Upper lobe of left lung (tissue), 6 donors: Measurements from ENCODE around the gene SH3TC2. TPM values are rescaled to one million over a fixed set of nuclear protein-coding genes. Genes with fewer than 3 reads are reported as not detected.
"Not testable (repeated sequence)": the region's sequence is repeated elsewhere in the genome, so short reads cannot be mapped to it uniquely, and the experiment has no call there.

Experiments used
- ATAC-seq, 2 donors: fragments of 200-7000 bp; cut with Tn5 transposase; one replicate each; pipeline ENCODE4 v1.9.1; 2022; ENCODE audit warnings: mild to moderate bottlenecking in 2 of 2, moderate library complexity in 2 of 2; ENCODE audit not compliant: low FRiP score in 2 of 2
- DNase-seq, 2 donors: peaks; one replicate each; pipeline ENCODE4 v3.0.0-alpha.2; 2019 to 2020
- H3K27ac ChIP-seq, 4 donors: fragments of 200-600 bp; sonication (generic); one replicate each; pipeline ENCODE4 v1.5.1; 2016 to 2019
- H3K27me3 ChIP-seq, 4 donors: fragments of 200-600 bp; sonication (generic); one replicate each; pipeline ENCODE4 v1.5.1; 2017 to 2019
- H3K36me3 ChIP-seq, 4 donors: fragments of 200-600 bp; sonication (generic); one replicate each; pipeline ENCODE4 v1.5.1; 2016 to 2019
- H3K4me1 ChIP-seq, 4 donors: fragments of 200-600 bp; sonication (generic); one replicate each; pipeline ENCODE4 v1.5.1; 2018 to 2019
- H3K4me3 ChIP-seq, 4 donors: fragments of 200-600 bp; sonication (generic); one replicate each; pipeline ENCODE4 v1.5.1; 2017 to 2019; ENCODE audit warnings: mild to moderate bottlenecking in 2 of 4, moderate library complexity in 1 of 4
- H3K9me3 ChIP-seq, 4 donors: fragments of 200-600 bp; sonication (generic); one replicate each; pipeline ENCODE4 v1.5.1; 2018 to 2019
- CTCF ChIP-seq, 6 experiments: fragments of 450-650 bp in 4 of 6; fragments of 200-600 bp in 2 of 6; sonication (generic) in 2 of 6; IDR thresholded peaks; one replicate each; pipeline ENCODE4 v1.5.1; 2016 to 2019; ENCODE audit warnings: antibody characterized with exemption in 6 of 6
- EP300 ChIP-seq, 4 donors: sonication (generic); formaldehyde crosslinking; IDR thresholded peaks; one replicate each; pipeline ENCODE4 v1.5.1; 2017; ENCODE audit warnings: antibody characterized with exemption in 4 of 4, control low read depth in 2 of 4
- POLR2A ChIP-seq, 4 donors: fragments of 450-650 bp; IDR thresholded peaks; one replicate each; pipeline ENCODE4 v1.5.1; 2016 to 2017; ENCODE audit warnings: antibody characterized with exemption in 4 of 4, mild to moderate bottlenecking in 2 of 4
- POLR2AphosphoS5 ChIP-seq, 2 donors: sonication (generic); formaldehyde crosslinking; IDR thresholded peaks; one replicate each; pipeline ENCODE4 v1.5.1; 2017; ENCODE audit warnings: antibody characterized with exemption in 2 of 2
- WGBS, 2 donors: methylation state at CpG; one replicate each; pipeline ENCODE4 v1.1.5; 2017 to 2018; 5-methylcytosine and 5-hydroxymethylcytosine counted together
- total RNA-seq, 6 donors: library from RNA; depleted of rRNA in 4 of 6; stranded (reverse); fragments of >200 nt in 4 of 6; gene quantifications; one replicate each; pipeline versions ENCODE4 v1.1.0 to v1.2.1, GENCODE V29; 2016 to 2021
- donor health status: DM: no; HTN: no; CAD: no; lungs with moderate emphysema.
- donor health status: DM: no; HTN: yes; CAD: no; lungs with severe emphysema.

The SH3TC2 gene
- total RNA-seq, 6 donors from 2014 or later: under 0.01 to 3.1 (median 1.2) TPM

GRCh38 chr5:149083846-149084245 is 21.0 kb upstream of the SH3TC2 start:
- no peak overlapping the region for H3K27ac ChIP-seq
- DNase-seq (no peak), ATAC-seq (no peak)
- H3K9me3 ChIP-seq: no peaks in the 10 kb centered on the region
- H3K4me1 ChIP-seq: no peaks in the 10 kb centered on the region
- no peaks in the 10 kb centered on the region for H3K27me3 ChIP-seq
- WGBS, 2 donors: 78 to 85% methylated on average over 5 of the region's 5 CpGs
- TF ChIP-seq POLR2AphosphoS5 (IDR thresholded peaks at IDR 0.05): no peak
- TF ChIP-seq CTCF (IDR thresholded peaks at IDR 0.05): no peak
- TF ChIP-seq POLR2A (IDR thresholded peaks at IDR 0.05): no peak
- TF ChIP-seq EP300 (IDR thresholded peaks at IDR 0.05): no peak
- H3K4me3 ChIP-seq: no peak overlapping the region
- H3K36me3 ChIP-seq: no peaks in the 10 kb centered on the region

GRCh38 chr5:149082271-149082670 is 19.4 kb upstream of the SH3TC2 start:
- H3K36me3 ChIP-seq: no peaks in the 10 kb centered on the region
- no peaks in the 10 kb centered on the region for H3K9me3 ChIP-seq
- ATAC-seq: no peak
- H3K27me3 ChIP-seq: no peaks in the 10 kb centered on the region
- no peaks in the 10 kb centered on the region for H3K4me1 ChIP-seq
- DNase-seq: no peak
- H3K4me3 ChIP-seq: no peak overlapping the region
- TF ChIP-seq EP300 (IDR thresholded peaks at IDR 0.05) (no peak), POLR2A (IDR thresholded peaks at IDR 0.05) (no peak), CTCF (IDR thresholded peaks at IDR 0.05) (no peak), POLR2AphosphoS5 (IDR thresholded peaks at IDR 0.05) (no peak)
- no peak overlapping the region for H3K27ac ChIP-seq

DNA sequence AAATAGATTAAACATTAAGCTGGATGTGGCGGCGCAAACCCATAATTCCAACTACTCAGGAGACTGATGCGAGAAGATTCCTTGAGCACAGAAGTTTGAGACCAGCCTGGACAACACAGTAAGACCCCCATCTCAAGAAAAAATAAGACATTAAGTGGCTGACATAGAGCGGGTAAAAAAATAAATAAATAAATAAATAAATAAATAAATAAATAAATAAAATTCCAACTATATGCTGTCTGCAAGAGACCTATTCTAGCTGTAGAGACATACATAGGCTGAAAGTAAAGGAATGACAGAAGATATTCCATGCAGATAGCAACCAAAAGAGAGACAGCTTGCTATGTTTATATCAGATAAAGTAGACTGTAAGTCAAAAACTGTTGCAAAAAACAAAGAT is 17.4 kb upstream of the SH3TC2 start:
- DNase-seq: no peak
- Histone ChIP-seq H3K4me3 (no peak overlapping the region), H3K4me1 (no peaks in the 10 kb centered on the region), H3K27me3 (no peaks in the 10 kb centered on the region), H3K9me3 (no peaks in the 10 kb centered on the region), H3K27ac (no peak overlapping the region), H3K36me3 (no peaks in the 10 kb centered on the region)
- TF ChIP-seq POLR2A (IDR thresholded peaks at IDR 0.05) (no peak), CTCF (IDR thresholded peaks at IDR 0.05) (no peak), POLR2AphosphoS5 (IDR thresholded peaks at IDR 0.05) (no peak), EP300 (IDR thresholded peaks at IDR 0.05) (no peak)
- ATAC-seq: no peak
- WGBS, 2 donors: 85 to 92% methylated on average over 4 of the region's 4 CpGs

- no peaks in the 10 kb centered on the region for H3K9me3 ChIP-seq
- DNase-seq: no peak
- no peak overlapping the region for H3K27ac ChIP-seq
- H3K36me3 ChIP-seq: no peaks in the 10 kb centered on the region
- no peak for TF ChIP-seq CTCF (IDR thresholded peaks at IDR 0.05)
- no peak for TF ChIP-seq POLR2A (IDR thresholded peaks at IDR 0.05)
- no peak for TF ChIP-seq EP300 (IDR thresholded peaks at IDR 0.05)
- TF ChIP-seq POLR2AphosphoS5 (IDR thresholded peaks at IDR 0.05): no peak
- no peaks in the 10 kb centered on the region for H3K4me1 ChIP-seq
- H3K27me3 ChIP-seq: no peaks in the 10 kb centered on the region
- H3K4me3 ChIP-seq: no peak overlapping the region
- no peak for ATAC-seq
Measured at GRCh38 chr5:149079883-149080282, 17.0 kb upstream of the SH3TC2 start.

- DNase-seq, H3K27me3 ChIP-seq: not testable (repeated sequence)
- ATAC-seq: peak in 1 of 2 donors; percentile 77
Measured at GRCh38 chr5:149074071-149074470, 11.2 kb upstream of the SH3TC2 start.

More at GRCh38 chr5:149074071-149074470, 11.2 kb upstream of the SH3TC2 start:
- H3K27ac ChIP-seq, H3K36me3 ChIP-seq, H3K9me3 ChIP-seq, H3K4me3 ChIP-seq, H3K4me1 ChIP-seq: not testable (repeated sequence)
